Spleen (tissue), 7 donors: ENCODE measurements around the gene LORICRIN.

Experiments used
- POLR2A ChIP-seq, 3 donors: fragments of 450-650 bp; IDR thresholded peaks; one replicate each; pipeline ENCODE4 v1.5.1; 2017; ENCODE audit warnings: antibody characterized with exemption in 3 of 3, mild to moderate bottlenecking in 1 of 3
- TF ChIP-seq, protein P1 (sequence below), 11 experiments: fragments of 200-600 bp in 7 of 11; fragments of 450-650 bp in 4 of 11; sonication (generic) in 4 of 11; IDR thresholded peaks in 8 of 11; conservative IDR thresholded peaks in 3 of 11; 1 replicate in 7 of 11; 2 replicates in 4 of 11; pipeline versions ENCODE4 v1.4.0 to v1.8.0; 2016 to 2021; ENCODE audit warnings: antibody characterized with exemption in 11 of 11, inconsistent platforms in 4 of 11, mild to moderate bottlenecking in 1 of 11
- donor health status: DM: no; HTN: no; CAD: no; lungs with moderate emphysema.
- donor health status: DM: no; HTN: no; CAD: no.
- donor health status: DM: no; HTN: no; CAD: no.

DNA sequence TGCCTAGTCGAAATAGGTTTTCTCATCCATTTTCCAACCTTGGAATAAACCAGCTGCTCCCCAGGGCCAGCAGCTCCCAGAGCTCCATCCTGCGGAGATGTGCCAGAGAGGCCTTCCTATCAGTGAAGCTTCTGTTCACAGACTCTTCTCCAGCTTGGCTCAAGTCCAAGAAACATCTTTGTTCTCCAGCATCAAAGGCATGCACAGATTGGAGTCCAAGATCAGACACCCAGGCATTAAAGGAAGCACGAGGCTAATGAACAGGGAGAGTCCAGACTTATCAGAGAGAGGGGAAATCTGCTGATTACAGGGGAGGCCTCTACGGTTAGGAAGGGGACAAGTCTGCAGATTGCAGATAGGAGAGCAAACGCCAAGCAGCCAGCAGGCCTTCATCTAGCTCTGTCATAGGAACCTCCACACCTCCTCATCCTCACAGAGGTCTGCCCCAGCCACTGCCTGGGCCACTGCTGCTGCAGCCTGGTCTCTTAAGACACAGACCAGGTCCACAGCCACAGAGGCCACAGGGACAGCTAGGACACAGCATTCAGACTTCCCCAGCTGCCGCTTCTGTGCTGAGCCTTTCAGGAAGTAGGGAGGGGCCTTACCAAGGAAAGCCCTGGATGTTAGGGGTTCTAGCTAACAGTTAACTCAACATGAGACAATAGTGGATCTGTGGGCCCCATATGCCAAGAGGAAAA, 38.7 kb upstream of the LORICRIN start:
- TF ChIP-seq, protein P1, sequence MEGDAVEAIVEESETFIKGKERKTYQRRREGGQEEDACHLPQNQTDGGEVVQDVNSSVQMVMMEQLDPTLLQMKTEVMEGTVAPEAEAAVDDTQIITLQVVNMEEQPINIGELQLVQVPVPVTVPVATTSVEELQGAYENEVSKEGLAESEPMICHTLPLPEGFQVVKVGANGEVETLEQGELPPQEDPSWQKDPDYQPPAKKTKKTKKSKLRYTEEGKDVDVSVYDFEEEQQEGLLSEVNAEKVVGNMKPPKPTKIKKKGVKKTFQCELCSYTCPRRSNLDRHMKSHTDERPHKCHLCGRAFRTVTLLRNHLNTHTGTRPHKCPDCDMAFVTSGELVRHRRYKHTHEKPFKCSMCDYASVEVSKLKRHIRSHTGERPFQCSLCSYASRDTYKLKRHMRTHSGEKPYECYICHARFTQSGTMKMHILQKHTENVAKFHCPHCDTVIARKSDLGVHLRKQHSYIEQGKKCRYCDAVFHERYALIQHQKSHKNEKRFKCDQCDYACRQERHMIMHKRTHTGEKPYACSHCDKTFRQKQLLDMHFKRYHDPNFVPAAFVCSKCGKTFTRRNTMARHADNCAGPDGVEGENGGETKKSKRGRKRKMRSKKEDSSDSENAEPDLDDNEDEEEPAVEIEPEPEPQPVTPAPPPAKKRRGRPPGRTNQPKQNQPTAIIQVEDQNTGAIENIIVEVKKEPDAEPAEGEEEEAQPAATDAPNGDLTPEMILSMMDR (IDR thresholded peaks at IDR 0.05 in 8 of 11, conservative IDR thresholded peaks at IDR 0.05 in 3 of 11) = no peak
- TF ChIP-seq POLR2A (IDR thresholded peaks at IDR 0.05) = no peak
